Measurements from ENCODE around the gene SLC6A3. TPM values are rescaled to one million over a fixed set of nuclear protein-coding genes. Genes with fewer than 3 reads are reported as not detected.

Gene SLC6A3
- total RNA-seq, 1 donor from 2014 or later = 0.10 TPM

DNA sequence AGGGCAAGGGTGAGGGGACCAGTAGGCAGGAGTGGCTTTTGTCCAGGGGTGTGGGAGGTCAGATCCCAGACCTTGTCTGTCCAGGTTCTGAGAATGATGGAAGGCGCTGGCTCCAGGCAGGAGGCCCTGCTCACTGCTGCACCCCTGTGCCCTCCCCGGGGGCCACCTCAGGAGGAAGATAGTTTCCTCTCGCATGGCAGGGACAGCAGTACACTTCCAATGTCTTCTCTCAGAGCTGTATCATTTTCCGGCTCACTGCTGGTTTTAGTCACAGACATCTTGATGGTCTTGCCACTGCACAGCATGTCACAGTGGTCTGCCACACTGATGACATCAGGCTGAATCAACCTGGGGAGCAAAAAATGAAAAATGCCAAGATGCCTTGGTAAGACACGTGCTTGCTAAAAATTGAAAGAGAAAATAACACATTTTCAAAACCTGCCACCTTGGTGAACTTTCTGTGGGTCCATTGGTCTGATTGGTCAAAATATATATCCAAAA, 3.3 kb upstream of the SLC6A3 start:
- Mint-ChIP-seq H3K4me3 (ENCODE audit: unreplicated experiment) (no peak overlapping the region), H3K4me1 (ENCODE audit: unreplicated experiment) (peaks cover 4% of the 10 kb centered on the region), H3K27me3 (ENCODE audit: unreplicated experiment) (peaks cover 17% of the 10 kb centered on the region), H3K36me3 (ENCODE audit: low read depth, unreplicated experiment) (no peaks in the 10 kb centered on the region), H3K9me3 (ENCODE audit: unreplicated experiment) (peaks cover 8% of the 10 kb centered on the region), H3K27ac (ENCODE audit: unreplicated experiment) (no peak overlapping the region)
- TF ChIP-seq, protein P1, sequence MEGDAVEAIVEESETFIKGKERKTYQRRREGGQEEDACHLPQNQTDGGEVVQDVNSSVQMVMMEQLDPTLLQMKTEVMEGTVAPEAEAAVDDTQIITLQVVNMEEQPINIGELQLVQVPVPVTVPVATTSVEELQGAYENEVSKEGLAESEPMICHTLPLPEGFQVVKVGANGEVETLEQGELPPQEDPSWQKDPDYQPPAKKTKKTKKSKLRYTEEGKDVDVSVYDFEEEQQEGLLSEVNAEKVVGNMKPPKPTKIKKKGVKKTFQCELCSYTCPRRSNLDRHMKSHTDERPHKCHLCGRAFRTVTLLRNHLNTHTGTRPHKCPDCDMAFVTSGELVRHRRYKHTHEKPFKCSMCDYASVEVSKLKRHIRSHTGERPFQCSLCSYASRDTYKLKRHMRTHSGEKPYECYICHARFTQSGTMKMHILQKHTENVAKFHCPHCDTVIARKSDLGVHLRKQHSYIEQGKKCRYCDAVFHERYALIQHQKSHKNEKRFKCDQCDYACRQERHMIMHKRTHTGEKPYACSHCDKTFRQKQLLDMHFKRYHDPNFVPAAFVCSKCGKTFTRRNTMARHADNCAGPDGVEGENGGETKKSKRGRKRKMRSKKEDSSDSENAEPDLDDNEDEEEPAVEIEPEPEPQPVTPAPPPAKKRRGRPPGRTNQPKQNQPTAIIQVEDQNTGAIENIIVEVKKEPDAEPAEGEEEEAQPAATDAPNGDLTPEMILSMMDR (IDR thresholded peaks at IDR 0.05; ENCODE audit: unreplicated experiment) = no peak
- no peak for DNase-seq (ENCODE audit: low spot score)

DNA sequence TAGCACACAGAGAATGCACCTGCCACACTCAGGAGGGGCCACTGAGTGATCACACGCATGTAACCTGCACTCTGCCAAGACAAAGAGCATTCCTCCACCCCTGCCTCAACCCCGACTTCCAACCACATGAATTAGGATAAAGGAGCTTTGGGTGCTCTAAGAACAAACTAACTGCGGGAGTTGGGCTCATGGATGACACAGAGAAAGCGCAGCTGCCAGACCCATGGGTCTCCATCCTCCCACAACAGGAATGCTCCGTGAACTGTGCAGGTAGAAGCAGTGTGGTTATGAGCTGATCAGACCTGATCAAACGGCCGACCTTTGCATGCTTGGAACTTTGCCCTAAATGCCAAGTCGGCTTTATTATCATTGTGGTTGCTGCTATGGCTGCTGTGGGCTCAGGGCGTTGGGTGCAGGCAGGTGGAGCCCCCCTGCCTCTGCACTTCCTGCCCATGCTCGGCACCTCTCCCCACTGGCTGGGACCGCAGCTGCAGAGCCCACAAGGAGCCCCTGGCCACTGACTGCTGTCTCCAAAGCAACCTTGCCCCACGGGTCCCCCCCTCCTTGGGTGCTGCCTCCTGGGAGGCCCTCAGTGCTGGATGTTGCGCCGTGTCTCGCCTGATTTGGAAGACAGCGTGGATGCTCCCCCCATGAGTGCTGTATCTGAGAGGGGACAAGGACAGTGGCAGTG, 2.6 kb upstream of the SLC6A3 start:
- Mint-ChIP-seq H3K4me3 (ENCODE audit: unreplicated experiment) (no peak overlapping the region), H3K27ac (ENCODE audit: unreplicated experiment) (no peak overlapping the region), H3K27me3 (ENCODE audit: unreplicated experiment) (peaks cover 20% of the 10 kb centered on the region), H3K4me1 (ENCODE audit: unreplicated experiment) (peaks cover 4% of the 10 kb centered on the region), H3K9me3 (ENCODE audit: unreplicated experiment) (peaks cover under 1% of the 10 kb centered on the region), H3K36me3 (ENCODE audit: low read depth, unreplicated experiment) (no peaks in the 10 kb centered on the region)
- no peak for DNase-seq (ENCODE audit: low spot score)
- TF ChIP-seq, protein P1 (IDR thresholded peaks at IDR 0.05; ENCODE audit: unreplicated experiment) = no peak

DNA sequence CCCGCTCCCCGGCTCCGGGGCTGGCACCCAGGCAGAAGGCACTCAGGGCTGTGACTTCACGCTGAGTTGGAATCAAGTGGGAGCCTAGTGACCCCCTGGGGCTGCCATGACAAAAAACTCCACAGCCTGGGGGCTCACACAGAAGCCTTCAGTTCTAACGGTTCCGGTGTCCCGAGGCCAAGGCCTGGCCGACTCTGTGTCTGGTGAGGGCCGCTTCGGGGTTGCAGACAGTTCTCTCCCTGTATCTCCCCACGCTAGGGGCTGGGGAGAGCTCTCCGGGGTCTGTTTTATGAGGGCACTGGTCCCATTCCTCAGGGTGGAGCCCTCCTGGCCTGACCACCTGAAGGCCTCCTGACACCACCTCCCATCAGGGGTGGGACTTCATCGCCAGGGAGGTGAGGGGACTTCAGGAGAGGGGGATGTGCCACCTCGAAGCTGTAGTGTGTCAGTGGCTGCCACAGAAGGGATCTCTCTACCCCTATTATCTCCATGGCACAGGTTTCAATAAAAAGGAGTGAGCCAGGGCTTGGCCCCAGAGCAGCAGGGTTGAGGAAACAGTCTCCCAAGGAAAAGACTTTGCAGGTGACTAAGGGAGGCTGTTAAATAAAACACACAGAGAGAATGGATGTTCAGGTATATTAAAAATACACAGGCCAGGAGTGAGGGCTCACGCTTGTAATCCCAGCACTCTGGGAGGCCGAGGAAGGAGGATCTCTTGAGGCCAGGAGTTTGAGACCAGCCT, 1.5 kb upstream of the SLC6A3 start:
- TF ChIP-seq, protein P1 (IDR thresholded peaks at IDR 0.05; ENCODE audit: unreplicated experiment) = no peak
- no peaks in the 10 kb centered on the region for H3K9me3 Mint-ChIP-seq (ENCODE audit: unreplicated experiment)
- H3K4me1 Mint-ChIP-seq (ENCODE audit: unreplicated experiment) = peaks cover 4% of the 10 kb centered on the region
- no peak overlapping the region for H3K27ac Mint-ChIP-seq (ENCODE audit: unreplicated experiment)
- no peaks in the 10 kb centered on the region for H3K36me3 Mint-ChIP-seq (ENCODE audit: low read depth, unreplicated experiment)
- no peak overlapping the region for H3K4me3 Mint-ChIP-seq (ENCODE audit: unreplicated experiment)
- no peak for DNase-seq (ENCODE audit: low spot score)
- H3K27me3 Mint-ChIP-seq (ENCODE audit: unreplicated experiment) = peaks cover 20% of the 10 kb centered on the region

DNA sequence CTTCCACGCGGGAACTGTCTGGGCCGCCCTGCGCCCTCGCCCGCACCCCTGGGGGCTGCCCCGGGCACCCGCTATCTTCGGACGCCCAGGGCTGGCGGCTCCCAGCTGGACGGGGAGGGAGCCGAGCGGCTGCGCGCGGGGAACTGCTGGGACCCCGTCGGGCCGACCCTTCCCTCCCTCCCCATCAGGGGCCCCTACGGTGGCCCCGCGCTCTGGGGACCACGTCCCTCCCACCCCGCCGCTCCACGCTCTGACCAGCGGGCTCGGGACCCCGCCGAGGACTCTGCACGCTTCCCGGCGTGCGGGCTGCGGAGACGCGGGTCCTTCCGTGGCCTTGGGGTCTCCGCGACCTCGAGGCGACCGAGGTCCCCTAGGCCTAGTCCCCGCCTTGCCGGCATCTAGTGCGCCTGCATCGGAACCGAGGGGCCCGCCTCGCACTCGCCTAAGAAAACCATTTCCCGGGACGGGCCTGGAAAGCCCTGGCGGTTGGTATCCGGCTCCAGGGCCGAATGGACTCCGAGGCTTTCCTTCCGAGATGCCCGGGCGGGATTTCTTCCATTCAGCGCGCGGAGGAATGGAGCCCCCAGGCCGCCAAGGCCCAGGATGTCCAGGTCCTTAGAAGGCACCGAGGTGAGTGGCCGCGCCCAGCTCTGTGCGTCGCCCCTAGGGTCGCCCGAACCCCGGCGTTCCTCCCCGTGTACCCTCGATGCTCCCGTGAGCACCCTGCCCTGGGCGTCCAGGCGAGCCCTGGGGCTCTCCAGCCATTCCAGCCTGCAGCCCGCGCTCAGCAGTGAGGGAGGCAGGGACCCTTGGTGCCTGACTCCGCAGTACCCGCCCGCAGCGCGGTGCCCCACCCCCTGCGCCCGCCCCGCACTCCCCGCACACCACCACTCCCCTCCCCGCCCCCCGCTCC, 705 bp upstream of the SLC6A3 start:
- H3K27me3 Mint-ChIP-seq (ENCODE audit: unreplicated experiment) = peaks cover 20% of the 10 kb centered on the region
- no peak overlapping the region for H3K27ac Mint-ChIP-seq (ENCODE audit: unreplicated experiment)
- H3K9me3 Mint-ChIP-seq (ENCODE audit: unreplicated experiment) = no peaks in the 10 kb centered on the region
- peaks cover 4% of the 10 kb centered on the region for H3K4me1 Mint-ChIP-seq (ENCODE audit: unreplicated experiment)
- no peaks in the 10 kb centered on the region for H3K36me3 Mint-ChIP-seq (ENCODE audit: low read depth, unreplicated experiment)
- TF ChIP-seq, protein P1 (IDR thresholded peaks at IDR 0.05; ENCODE audit: unreplicated experiment) = no peak
- no peak for DNase-seq (ENCODE audit: low spot score)
- H3K4me3 Mint-ChIP-seq (ENCODE audit: unreplicated experiment) = no peak overlapping the region

All from endothelial cell (in vitro differentiated cells).